VCaP (cell line): ENCODE measurements around the gene P2RY12.

ENCODE experiments used
- H3K27ac ChIP-seq: fragments of 450-650 bp; 2 replicates; pipeline ENCODE4 v1.5.1; 2017
- CTCF ChIP-seq: fragments of 450-650 bp; conservative IDR thresholded peaks from 2 replicates; pipeline ENCODE4 v1.5.1; 2017; ENCODE audit warnings: mild to moderate bottlenecking, moderate library complexity

The P2RY12 gene

GRCh38 chr3:151404316-151404715, 19.8 kb upstream of the P2RY12 start:
- no peak overlapping the region for H3K27ac ChIP-seq
- TF ChIP-seq CTCF: no peak

- TF ChIP-seq CTCF: no peak
- no peak overlapping the region for H3K27ac ChIP-seq
These were observed 18.7 kb upstream of the P2RY12 start for GRCh38 chr3:151403246-151403645.

GRCh38 chr3:151402349-151402748, 17.8 kb upstream of the P2RY12 start:
- no peak overlapping the region for H3K27ac ChIP-seq
- no peak for TF ChIP-seq CTCF

GRCh38 chr3:151400341-151400740, 15.8 kb upstream of the P2RY12 start:
- H3K27ac ChIP-seq: no peak overlapping the region
- TF ChIP-seq CTCF: no peak

GRCh38 chr3:151398895-151399294, 14.3 kb upstream of the P2RY12 start:
- no peak for TF ChIP-seq CTCF
- peak overlapping the region; percentile 20; the same call in 1 of the 2 replicates for H3K27ac ChIP-seq

GRCh38 chr3:151395806-151396205, 11.3 kb upstream of the P2RY12 start:
- H3K27ac ChIP-seq: no peak overlapping the region
- no peak for TF ChIP-seq CTCF

GRCh38 chr3:151394611-151395010, 10.1 kb upstream of the P2RY12 start:
- no peak overlapping the region for H3K27ac ChIP-seq
- no peak for TF ChIP-seq CTCF

GRCh38 chr3:151393941-151394340, 9.4 kb upstream of the P2RY12 start:
- no peak for TF ChIP-seq CTCF
- no peak overlapping the region for H3K27ac ChIP-seq
